ENCODE measurements around the gene PRAMEF25.
"Not testable (repeated sequence)": the region's sequence is repeated elsewhere in the genome, so short reads cannot be mapped to it uniquely, and the experiment has no call there.

PRAMEF25 gene

DNA sequence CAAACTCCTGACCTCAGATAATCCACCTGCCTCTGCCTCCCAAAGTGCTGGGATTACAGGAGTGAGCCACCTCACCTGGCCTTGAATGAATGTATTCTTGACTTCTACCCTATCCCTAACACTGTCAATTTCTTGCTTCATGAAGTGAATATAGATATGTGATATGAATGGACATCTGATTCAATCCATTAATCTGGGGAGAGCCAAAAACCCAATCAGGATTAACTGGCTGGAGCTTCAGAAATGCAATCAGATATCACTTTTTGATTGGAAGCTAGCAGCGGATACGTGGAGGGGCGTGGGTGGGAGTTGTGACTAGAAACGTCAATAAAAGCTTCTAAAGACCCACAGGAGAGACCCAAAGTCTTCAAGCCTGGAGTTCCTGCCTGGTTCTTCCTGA is at the start of gene PRAMEF25:
PRAMEF25 (plus strand) TSS at position 301 of the 400 bp plus-strand sequence. CDS start 2,920 bp downstream, outside the sequence.
- H3K27ac Mint-ChIP-seq, H3K27me3 Mint-ChIP-seq, H3K4me3 Mint-ChIP-seq, H3K36me3 Mint-ChIP-seq, ATAC-seq, H3K9me3 Mint-ChIP-seq, H3K4me1 Mint-ChIP-seq: not testable (repeated sequence)

DNA sequence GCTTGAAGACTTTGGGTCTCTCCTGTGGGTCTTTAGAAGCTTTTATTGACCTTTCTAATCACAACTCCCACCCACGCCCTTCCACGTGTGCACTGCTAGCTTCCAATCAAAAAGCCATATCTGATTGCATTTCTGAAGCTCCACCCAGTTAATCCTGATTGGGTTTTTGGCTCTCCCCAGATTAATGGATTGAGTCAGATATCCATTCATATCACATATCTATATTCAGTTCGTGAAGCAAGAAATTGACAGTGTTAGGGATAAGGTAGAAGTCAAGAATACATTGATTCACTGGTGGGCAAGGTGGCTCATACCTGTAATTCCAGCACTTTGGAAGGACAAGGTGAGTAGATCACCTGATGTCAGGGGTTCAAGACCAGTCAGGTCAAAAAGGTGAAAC is 14.1 kb upstream of the PRAMEF25 start, which contains the start of gene PRAMEF27:
PRAMEF27 (minus strand) TSS at position 101 of the 400 bp plus-strand sequence. CDS start 2,916 bp downstream, outside the sequence.
- H3K9me3 Mint-ChIP-seq, H3K27me3 Mint-ChIP-seq, H3K27ac Mint-ChIP-seq, H3K36me3 Mint-ChIP-seq, H3K4me3 Mint-ChIP-seq, ATAC-seq, H3K4me1 Mint-ChIP-seq: not testable (repeated sequence)

DNA sequence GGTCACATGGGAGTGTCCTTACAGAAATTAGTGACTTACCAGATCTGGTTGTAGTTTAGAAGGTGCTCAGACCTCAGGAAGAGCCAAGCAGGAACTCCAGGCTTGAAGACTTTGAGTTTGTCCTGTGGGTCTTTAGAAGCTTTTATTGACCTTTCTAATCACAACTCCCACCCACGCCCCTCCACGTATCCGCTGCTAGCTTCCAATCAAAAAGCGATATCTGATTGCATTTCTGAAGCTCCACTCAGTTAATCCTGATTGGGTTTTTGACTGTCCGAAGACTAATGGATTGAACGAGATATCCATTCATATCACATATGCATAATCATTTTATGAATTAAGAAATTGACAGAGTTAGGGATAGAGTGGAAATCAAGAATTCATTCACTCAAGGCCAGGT is 46.2 kb downstream of the PRAMEF25 start, which contains the start of gene HNRNPCL2:
HNRNPCL2 (minus strand) TSS at position 101 of the 400 bp plus-strand sequence. CDS start 454 bp downstream, outside the sequence.
- H3K4me1 Mint-ChIP-seq, H3K27ac Mint-ChIP-seq, ATAC-seq, H3K36me3 Mint-ChIP-seq, H3K27me3 Mint-ChIP-seq, H3K9me3 Mint-ChIP-seq, H3K4me3 Mint-ChIP-seq: not testable (repeated sequence)
